Measurements from ENCODE around the gene SMARCA4.

- TF ChIP-seq, protein P1, sequence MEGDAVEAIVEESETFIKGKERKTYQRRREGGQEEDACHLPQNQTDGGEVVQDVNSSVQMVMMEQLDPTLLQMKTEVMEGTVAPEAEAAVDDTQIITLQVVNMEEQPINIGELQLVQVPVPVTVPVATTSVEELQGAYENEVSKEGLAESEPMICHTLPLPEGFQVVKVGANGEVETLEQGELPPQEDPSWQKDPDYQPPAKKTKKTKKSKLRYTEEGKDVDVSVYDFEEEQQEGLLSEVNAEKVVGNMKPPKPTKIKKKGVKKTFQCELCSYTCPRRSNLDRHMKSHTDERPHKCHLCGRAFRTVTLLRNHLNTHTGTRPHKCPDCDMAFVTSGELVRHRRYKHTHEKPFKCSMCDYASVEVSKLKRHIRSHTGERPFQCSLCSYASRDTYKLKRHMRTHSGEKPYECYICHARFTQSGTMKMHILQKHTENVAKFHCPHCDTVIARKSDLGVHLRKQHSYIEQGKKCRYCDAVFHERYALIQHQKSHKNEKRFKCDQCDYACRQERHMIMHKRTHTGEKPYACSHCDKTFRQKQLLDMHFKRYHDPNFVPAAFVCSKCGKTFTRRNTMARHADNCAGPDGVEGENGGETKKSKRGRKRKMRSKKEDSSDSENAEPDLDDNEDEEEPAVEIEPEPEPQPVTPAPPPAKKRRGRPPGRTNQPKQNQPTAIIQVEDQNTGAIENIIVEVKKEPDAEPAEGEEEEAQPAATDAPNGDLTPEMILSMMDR (conservative IDR thresholded peaks at IDR 0.05 in 1 of 2, IDR thresholded peaks at IDR 0.05 in 1 of 2; ENCODE audit: extremely low read depth in 1 of 2, insufficient read depth in 1 of 2, low read depth in 1 of 2, low read length in 2 of 2) = no peak
- no peak for TF ChIP-seq EZH2 (IDR thresholded peaks at IDR 0.05; ENCODE audit: borderline replicate concordance, low read length)
Observed at GRCh38 chr19:10915130-10916091, 45.4 kb upstream of the SMARCA4 start.

All from mammary epithelial cell (primary cell).